GM13977 (cell line): Measurements from ENCODE around the gene MPV17L2.

Experiments used
- DNase-seq: peaks from one replicate; pipeline ENCODE4 v3.0.0; 2012; ENCODE audit warnings: low spot score
- CTCF ChIP-seq: IDR thresholded peaks from 2 replicates; pipeline ENCODE4 v1.5.1; 2012; ENCODE audit warnings: mild to moderate bottlenecking, control low read depth; ENCODE audit not compliant: insufficient read depth; ENCODE audit errors: extremely low read depth, missing control alignments
- in situ Hi-C: fragments of 300-500 bp; cut with MboI; formaldehyde crosslinking; loops from one replicate; pipeline ENCODE4 v1.12.0; 2022; ENCODE audit warnings: low sequenced_read_pairs, low pct_unique_long_range_greater_than_20kb, mixed read lengths, inconsistent platforms; ENCODE audit not compliant: unreplicated experiment

The MPV17L2 gene

DNA sequence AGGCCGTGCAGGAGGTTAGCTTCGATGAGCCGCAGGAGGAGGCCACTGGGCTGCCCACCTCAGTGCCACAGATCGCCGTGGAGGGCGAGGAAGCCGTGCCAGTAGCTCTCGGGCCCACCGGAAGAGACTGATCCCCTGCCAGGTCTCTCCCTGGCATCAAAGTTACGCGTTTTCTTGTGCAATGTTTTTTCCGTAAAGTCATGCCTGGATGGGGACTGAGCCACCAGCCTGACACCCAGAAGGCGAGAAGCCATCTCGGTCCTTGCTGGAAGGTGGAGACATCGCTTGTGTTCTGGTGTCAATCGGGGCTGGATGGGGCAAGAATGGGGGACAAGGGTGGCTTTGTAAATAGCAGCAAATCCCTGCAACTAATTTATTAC lies 43.4 kb upstream of the MPV17L2 start:
- TF ChIP-seq CTCF, result no peak
- in situ Hi-C loops, result no loop called here
- no peak for DNase-seq

- no peak for TF ChIP-seq CTCF
- no peak for DNase-seq
- in situ Hi-C loops, result no loop called here
Measured at GRCh38 chr19:18150776-18151624, 42.0 kb upstream of the MPV17L2 start.

- TF ChIP-seq CTCF, result peak; percentile 79
- DNase-seq, result peak; percentile 100
- in situ Hi-C loops, result no loop called here
Measured at GRCh38 chr19:18152442-18152816, 40.6 kb upstream of the MPV17L2 start.

DNA sequence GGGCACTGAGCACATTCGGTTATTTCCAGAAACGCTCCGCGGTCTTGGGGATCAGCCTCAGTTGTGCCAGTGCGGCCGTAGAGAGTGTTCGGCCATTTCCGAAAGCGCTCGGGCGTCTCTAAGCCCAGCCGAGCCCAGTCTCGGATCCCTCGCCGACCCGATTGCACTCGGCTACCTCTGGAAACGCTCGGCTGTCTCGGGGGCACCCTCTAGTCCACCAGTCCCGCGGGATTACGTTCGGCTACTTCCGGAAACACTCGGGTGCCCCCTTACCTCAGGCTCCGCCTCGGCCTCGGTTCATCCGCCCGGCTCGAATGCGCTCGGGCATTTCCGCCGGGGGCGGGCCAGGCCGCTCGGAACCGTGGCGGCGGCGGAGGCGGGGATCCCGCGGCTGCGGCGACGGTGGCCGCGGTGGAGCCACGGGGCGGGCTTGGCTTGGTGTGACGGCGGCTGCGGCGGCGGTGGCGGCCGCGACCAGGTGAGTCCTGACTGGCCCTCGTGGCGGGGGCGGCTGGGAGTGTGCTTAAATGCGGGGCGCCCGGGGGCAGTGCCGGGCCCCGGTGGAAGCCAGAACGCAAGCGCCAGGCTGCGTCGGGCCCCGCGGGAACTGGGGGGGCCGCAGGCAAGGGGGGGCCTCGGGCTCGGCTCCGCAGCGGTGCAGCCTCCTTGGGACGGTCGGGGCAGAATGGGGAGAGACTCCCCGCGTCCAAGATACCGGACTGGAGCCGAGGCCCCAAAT lies 40.0 kb upstream of the MPV17L2 start, which contains the start of gene PIK3R2:
Gene PIK3R2 (plus strand): TSS at position 347 of the 739 bp plus-strand sequence. CDS start 2,717 bp downstream, outside the sequence.
- peak; percentile 100 for DNase-seq
- TF ChIP-seq CTCF, result no peak
- in situ Hi-C loops, result no loop called here

DNA sequence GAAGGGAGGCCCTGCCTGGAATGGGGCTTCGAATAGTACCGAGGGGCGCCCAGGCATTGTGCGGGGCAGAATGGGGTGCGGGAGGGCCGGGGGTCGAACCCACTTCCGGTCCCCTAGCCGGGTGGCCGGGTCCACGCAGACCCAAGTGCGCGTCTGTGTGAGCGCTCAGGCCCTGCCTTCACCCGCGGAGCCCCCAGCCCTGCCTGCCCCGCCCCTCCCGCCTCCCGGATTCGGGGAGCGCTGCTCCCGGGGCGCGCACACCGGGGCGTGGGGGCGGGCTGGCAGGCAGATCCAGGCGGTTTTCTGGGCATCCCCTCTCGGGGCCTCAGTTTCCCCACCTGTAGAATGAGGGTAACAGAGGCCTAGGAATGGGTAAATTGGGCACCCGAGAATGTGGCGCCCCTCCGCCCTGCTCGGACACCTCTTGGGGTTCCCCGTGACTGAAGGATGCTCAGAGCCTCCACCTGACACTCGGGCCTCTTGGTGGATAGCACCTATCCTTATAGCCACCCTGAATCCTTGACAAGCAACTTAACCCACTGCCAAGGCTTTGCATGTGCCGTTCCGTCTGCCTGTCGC lies 39.4 kb upstream of the MPV17L2 start:
- no peak for DNase-seq
- in situ Hi-C loops, result no loop called here
- no peak for TF ChIP-seq CTCF
